HEK293 (cell line): ENCODE results near the gene PTX4.
A peak's percentile ranks its signal among the peaks of the same experiment; 100 is the strongest.

Experiments
- CTCF ChIP-seq: fragments of 450-650 bp; formaldehyde crosslinking; IDR thresholded peaks from 2 replicates; pipeline ENCODE4 v1.5.1; 2016; ENCODE audit warnings: missing biosample characterization, missing genetic modification characterization
- GLIS2 ChIP-seq: fragments of 450-650 bp; formaldehyde crosslinking; IDR thresholded peaks from 2 replicates; pipeline ENCODE4 v1.5.1; 2016; ENCODE audit warnings: missing biosample characterization, missing genetic modification characterization
- INSM2 ChIP-seq: fragments of 450-650 bp; formaldehyde crosslinking; IDR thresholded peaks from 2 replicates; pipeline ENCODE4 v1.5.1; 2016; ENCODE audit warnings: missing biosample characterization, missing genetic modification characterization
- KLF16 ChIP-seq: fragments of 450-650 bp; formaldehyde crosslinking; IDR thresholded peaks from 2 replicates; pipeline ENCODE4 v1.5.1; 2017; ENCODE audit warnings: missing biosample characterization, missing genetic modification characterization
- ZNF114 ChIP-seq: fragments of 450-650 bp; formaldehyde crosslinking; IDR thresholded peaks from 2 replicates; pipeline ENCODE4 v1.5.0; 2017; ENCODE audit warnings: missing biosample characterization, missing genetic modification characterization
- ZNF184 ChIP-seq: fragments of 450-650 bp; IDR thresholded peaks from 2 replicates; pipeline ENCODE4 v1.5.1; 2018; ENCODE audit warnings: missing biosample characterization, mild to moderate bottlenecking, missing genetic modification characterization
- ZNF23 ChIP-seq: fragments of 450-650 bp; formaldehyde crosslinking; IDR thresholded peaks from 2 replicates; pipeline ENCODE4 v1.5.1; 2016; ENCODE audit warnings: missing biosample characterization, missing genetic modification characterization, borderline replicate concordance
- ZNF398 ChIP-seq: fragments of 450-650 bp; formaldehyde crosslinking; IDR thresholded peaks from 2 replicates; pipeline ENCODE4 v1.5.1; 2017; ENCODE audit warnings: missing biosample characterization, missing genetic modification characterization
- ZNF416 ChIP-seq: fragments of 450-650 bp; formaldehyde crosslinking; IDR thresholded peaks from 2 replicates; pipeline ENCODE4 v1.5.1; 2016; ENCODE audit warnings: missing biosample characterization, missing genetic modification characterization

- TF ChIP-seq CTCF (tag by site-specific recombination) (no peak), KLF16 (tag by site-specific recombination) (peak; percentile 61; the same call in 1 of the 2 replicates), ZNF416 (no peak), ZNF184 (tag by site-specific recombination) (no peak), ZNF398 (peak; percentile 86), ZNF23 (no peak), GLIS2 (no peak), INSM2 (no peak), ZNF114 (tag by site-specific recombination) (no peak)
Measured at GRCh38 chr16:1492923-1493745, 4.4 kb upstream of the PTX4 start, which contains the start of gene TELO2.
